BJ (cell line): ENCODE measurements around the gene TCF4. TPM values are rescaled to one million over a fixed set of nuclear protein-coding genes. Genes with fewer than 3 reads are reported as not detected.
A peak's percentile ranks its signal among the peaks of the same experiment; 100 is the strongest.

Experiments
- CTCF ChIA-PET: fragments of 350-600 bp; formaldehyde crosslinking; extraction: SDS; loops from one replicate; lab custom pipeline; 2021; ENCODE audit warnings: antibody characterized with exemption, inconsistent platforms; lab: Yijun Ruan, JAX
- POLR2A ChIA-PET: fragments of 300-600 bp; sonication (Branson Sonifier 250); formaldehyde crosslinking; extraction: SDS; loops from one replicate; lab custom pipeline; 2021; ENCODE audit warnings: antibody characterized with exemption; lab: Charles Lee
- DNase-seq: peaks from one replicate; pipeline ENCODE4 v3.0.0-alpha.2; 2011; ENCODE audit warnings: low read depth
- H3K27me3 ChIP-seq: 2 replicates; pipeline ENCODE4 v1.6.0; 2011; ENCODE audit warnings: low read length; ENCODE audit not compliant: control insufficient read depth, insufficient read depth
- H3K36me3 ChIP-seq: 2 replicates; pipeline ENCODE4 v1.5.1; 2011; ENCODE audit warnings: low read length; ENCODE audit not compliant: control insufficient read depth, insufficient read depth
- H3K4me3 ChIP-seq: 2 replicates; pipeline ENCODE4 v1.5.1; 2011; ENCODE audit warnings: low read depth, mild to moderate bottlenecking, control low read depth, low read length
- CTCF ChIP-seq: IDR thresholded peaks from 2 replicates; pipeline ENCODE4 v1.5.1; 2011; ENCODE audit warnings: low read depth, mild to moderate bottlenecking, control low read depth, inconsistent platforms, low read length, moderate library complexity; ENCODE audit not compliant: insufficient read depth
- polyA plus RNA-seq: library from polyadenylated mRNA; depleted of rRNA; stranded (reverse); fragments of >200 nt; gene quantifications from 2 replicates; pipeline ENCODE4 v1.2.3, GENCODE V29; 2011

The TCF4 gene
- polyA plus RNA-seq, 1 experiment, result 65.8 TPM

GRCh38 chr18:55322178-55322735 is 265.7 kb downstream of the TCF4 start:
- H3K4me3 ChIP-seq, result peak overlapping the region; percentile 61
- CTCF ChIA-PET, result interaction anchor here (1.0 to 2.5 kb wide), 6 partner anchors 9 to 87 kb away, joined by 3 to 13 read pairs (median 3); no protein-coding TSS in a partner anchor
- TF ChIP-seq CTCF, result peak; percentile 15; the same call in 1 of the 2 replicates
- H3K27me3 ChIP-seq, result no peaks in the 10 kb centered on the region
- peak; percentile 74 for DNase-seq
- no peaks in the 10 kb centered on the region for H3K36me3 ChIP-seq
- POLR2A ChIA-PET, result interaction anchor here (0.5 to 1.0 kb wide), 7 partner anchors 9 to 267 kb away, joined by 3 to 18 read pairs (median 5); no protein-coding TSS in a partner anchor

GRCh38 chr18:55321265-55322177 is 266.5 kb downstream of the TCF4 start:
- no peak for TF ChIP-seq CTCF
- no peak for DNase-seq
- H3K27me3 ChIP-seq, result no peaks in the 10 kb centered on the region
- H3K36me3 ChIP-seq, result no peaks in the 10 kb centered on the region
- ChIA-PET POLR2A (interaction anchor here (0.6 to 1.0 kb wide), 5 partner anchors 10 to 267 kb away, joined by 3 to 18 read pairs (median 10); no protein-coding TSS in a partner anchor), CTCF (interaction anchor here (0.6 to 2.5 kb wide), 6 partner anchors 22 to 459 kb away, joined by 3 to 13 read pairs (median 4); no protein-coding TSS in a partner anchor)
- H3K4me3 ChIP-seq, result peak overlapping the region; percentile 61

- ChIA-PET CTCF (interaction anchor here (0.7 to 2.5 kb wide), 3 partner anchors 45 to 459 kb away, joined by 3 to 13 read pairs (median 4); no protein-coding TSS in a partner anchor), POLR2A (no interaction called here)
These were observed 267.3 kb downstream of the TCF4 start for GRCh38 chr18:55320424-55321264.

GRCh38 chr18:55319459-55320193 is 268.4 kb downstream of the TCF4 start:
- Histone ChIP-seq H3K27me3 (no peaks in the 10 kb centered on the region), H3K4me3 (peak overlapping the region; percentile 61), H3K36me3 (no peaks in the 10 kb centered on the region)
- POLR2A ChIA-PET, result no interaction called here
- peak; percentile 53 for DNase-seq
- no peak for TF ChIP-seq CTCF
- CTCF ChIA-PET, result interaction anchor here (1.4 to 1.6 kb wide), 3 partner anchors 69 to 91 kb away, joined by 4 read pairs; no protein-coding TSS in a partner anchor

More at GRCh38 chr18:55320424-55321264, 267.3 kb downstream of the TCF4 start:
- no peak for DNase-seq
- H3K27me3 ChIP-seq, result no peaks in the 10 kb centered on the region
- TF ChIP-seq CTCF, result no peak
- H3K36me3 ChIP-seq, result no peaks in the 10 kb centered on the region
- H3K4me3 ChIP-seq, result peak overlapping the region; percentile 61
